C4-2B (cell line): ENCODE data around the gene XYLT1.

Source experiments
- CTCF ChIP-seq: fragments of 450-650 bp; conservative IDR thresholded peaks from 2 replicates; pipeline ENCODE4 v1.5.1; 2017; ENCODE audit warnings: mild to moderate bottlenecking
- ZFX ChIP-seq: fragments of 450-650 bp; IDR thresholded peaks from 2 replicates; pipeline ENCODE4 v1.6.1; 2017

DNA sequence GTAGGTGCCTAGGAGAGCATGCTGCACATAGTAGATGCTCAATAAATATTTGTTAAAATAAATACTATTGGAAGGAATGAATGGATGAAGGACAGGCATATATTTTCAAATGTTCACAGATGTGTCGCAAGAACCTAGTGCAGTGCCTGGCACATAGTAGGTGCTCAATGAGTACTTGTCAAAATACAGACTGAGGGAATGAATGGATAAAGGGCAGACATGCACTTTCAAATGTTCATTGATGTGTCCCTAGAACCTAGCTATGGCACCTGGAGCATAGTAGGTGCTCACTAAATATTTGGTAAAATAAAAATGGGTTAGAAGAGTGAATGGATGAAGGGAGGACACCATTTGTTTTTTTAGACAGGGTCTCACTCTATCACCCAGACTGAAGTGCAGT lies 26.1 kb downstream of the XYLT1 start:
- TF ChIP-seq CTCF (no peak), ZFX (no peak)
